NCI-H1930 (cell line): ENCODE data around the gene PLB1.

ENCODE experiments used
- DNase-seq, 2 experiments: peaks; one replicate each; lab custom pipeline; 2025; lab: John Stamatoyannopoulos, UW

The PLB1 gene

DNA sequence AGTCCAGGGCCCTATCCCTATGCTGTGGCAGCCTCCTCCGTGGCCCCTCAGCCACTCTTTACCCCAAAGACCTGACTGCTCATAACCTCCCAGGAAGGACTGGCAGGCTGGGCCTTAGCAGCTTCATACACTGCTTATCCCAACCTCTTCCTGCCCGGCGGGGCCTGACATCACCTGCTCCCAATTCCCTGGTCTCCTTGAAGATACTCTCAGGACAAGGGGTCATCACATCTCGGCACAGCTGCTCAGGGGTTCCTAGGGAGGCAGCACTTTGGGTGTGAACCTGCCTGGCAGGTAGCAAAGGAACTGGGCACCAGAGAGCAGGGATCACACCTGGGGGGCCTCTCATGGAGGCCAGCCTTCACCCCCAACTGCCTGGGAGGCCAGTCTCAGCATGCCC lies 68.5 kb downstream of the PLB1 start:
- no peak for DNase-seq

DNA sequence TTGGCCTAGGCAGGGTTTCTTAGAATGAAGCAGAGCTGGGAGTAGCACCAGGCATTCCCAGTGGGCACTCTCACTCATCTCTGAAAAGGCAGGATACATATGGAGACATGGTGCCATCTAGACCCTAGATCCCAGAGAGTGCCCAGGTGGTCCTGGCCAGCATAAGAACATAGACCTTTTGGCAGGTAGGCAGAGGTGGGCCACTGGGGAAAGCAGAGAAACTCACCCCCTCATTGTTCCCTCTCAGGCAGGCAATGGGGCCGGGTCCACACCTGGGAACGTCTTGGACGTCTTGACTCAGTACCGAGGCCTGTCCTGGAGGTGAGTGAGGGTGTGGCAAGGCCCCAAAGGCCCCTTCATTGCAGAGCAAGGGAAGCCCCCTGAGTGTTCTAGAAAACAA lies 69.2 kb downstream of the PLB1 start:
- no peak for DNase-seq

DNA sequence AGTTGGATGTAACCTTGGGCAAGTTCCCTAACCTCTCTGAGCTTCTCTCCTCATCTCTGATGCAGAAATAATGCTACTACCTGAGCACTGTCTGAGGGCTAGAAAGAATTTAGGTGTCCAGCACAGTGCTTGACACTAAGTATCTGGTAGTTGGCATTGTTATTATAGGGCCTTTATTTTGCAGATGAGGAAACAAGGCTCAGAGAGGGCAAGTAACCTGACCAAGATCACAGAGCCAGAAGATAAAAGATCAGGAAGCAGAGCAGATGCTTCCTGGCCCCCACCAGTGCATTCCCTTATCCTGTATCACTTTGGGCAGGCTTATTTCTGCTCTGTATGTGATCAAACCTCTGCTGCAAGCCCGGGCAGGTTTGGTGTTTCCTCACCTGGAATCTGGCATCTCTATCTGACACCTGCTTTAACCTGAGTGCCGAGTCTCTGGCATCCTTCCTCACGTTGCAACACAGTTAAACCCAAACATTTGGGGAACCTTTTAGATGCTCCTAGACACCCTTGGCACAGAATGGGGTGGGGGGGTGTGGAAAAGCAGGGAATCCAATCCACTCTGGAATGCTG lies 69.9 kb downstream of the PLB1 start:
- DNase-seq: no peak

- DNase-seq: peak; percentile 63 to 82
Measured at GRCh38 chr2:28566521-28567041, 70.7 kb downstream of the PLB1 start.

DNA sequence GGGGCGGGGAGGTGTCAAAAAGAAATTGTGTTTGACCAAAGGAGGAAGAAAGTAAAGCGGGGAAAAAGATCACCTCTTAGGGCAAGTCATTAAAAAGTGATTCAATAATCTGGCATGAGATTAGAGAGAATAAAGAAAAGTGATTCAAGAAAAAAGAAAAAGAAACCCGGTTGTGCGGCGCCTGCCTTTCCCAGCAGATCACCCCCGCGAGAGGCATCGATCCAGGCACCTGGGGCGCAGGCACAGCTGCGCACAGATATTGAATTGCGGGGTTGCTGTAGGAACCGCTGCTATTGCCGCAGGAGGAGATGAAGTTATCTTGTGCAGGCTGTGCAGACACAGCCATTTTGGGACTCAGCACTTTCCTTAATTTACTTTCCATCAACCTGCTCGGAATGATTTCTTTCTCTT lies 71.2 kb downstream of the PLB1 start:
- DNase-seq: no peak

DNA sequence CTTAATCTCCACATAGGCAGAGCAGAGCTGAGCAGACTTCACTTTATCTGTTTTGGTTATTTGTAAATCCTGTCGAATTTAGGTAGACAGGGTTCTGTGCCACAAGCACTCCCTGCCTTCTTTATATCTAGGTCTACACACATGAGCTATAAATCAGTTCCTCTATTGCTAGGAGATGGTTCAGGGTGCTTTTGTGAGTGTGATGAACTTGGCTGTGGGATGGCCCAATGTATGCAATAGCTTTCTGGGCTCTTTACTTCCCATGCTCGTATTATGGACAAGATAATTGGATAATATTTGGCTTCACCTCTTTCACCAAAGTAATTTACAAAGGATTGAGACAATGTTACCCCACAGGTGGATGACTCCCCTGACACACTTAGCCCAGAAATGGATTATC lies 72.2 kb downstream of the PLB1 start:
- no peak for DNase-seq

DNA sequence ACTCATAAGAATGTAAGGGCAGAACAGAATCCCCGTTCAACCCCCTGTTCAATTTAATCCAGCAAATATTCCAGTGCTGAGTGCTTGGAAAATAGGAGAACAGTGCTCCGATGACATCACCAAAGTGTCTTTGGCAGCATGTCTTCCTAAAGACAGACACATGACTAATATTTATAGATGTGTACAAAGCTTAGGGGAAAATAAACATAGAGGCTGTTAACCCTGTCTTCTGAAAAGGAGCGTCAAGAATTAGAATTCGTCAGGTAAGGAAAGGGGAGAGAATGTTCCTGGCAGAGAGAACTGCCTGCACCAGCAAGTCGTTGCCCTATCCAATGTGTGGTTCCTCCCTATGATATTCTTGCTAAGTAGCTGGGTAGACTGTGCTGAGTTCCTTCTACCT lies 72.7 kb downstream of the PLB1 start:
- DNase-seq: no peak

- DNase-seq: no peak
Measured at GRCh38 chr2:28570431-28570830, 74.6 kb downstream of the PLB1 start.

DNA sequence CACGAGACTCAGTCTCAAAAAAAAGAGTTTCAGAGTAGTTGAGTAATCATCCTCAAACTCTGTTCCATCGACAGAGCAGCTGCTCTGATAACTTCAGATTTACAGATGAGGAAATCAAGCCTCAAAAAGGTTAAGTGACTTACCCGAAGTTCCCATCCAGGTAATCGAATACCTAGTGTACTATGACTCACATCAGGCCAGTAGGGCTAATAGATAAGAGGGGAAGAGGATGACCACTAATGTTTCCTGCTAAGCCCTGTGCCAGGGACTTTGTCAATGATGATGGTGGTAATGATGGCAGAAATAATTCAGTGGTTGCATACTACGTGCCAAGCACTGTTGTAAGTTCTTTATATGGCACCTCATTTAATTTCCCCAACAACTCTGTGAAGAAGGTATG lies 80.9 kb downstream of the PLB1 start:
- DNase-seq: no peak

DNA sequence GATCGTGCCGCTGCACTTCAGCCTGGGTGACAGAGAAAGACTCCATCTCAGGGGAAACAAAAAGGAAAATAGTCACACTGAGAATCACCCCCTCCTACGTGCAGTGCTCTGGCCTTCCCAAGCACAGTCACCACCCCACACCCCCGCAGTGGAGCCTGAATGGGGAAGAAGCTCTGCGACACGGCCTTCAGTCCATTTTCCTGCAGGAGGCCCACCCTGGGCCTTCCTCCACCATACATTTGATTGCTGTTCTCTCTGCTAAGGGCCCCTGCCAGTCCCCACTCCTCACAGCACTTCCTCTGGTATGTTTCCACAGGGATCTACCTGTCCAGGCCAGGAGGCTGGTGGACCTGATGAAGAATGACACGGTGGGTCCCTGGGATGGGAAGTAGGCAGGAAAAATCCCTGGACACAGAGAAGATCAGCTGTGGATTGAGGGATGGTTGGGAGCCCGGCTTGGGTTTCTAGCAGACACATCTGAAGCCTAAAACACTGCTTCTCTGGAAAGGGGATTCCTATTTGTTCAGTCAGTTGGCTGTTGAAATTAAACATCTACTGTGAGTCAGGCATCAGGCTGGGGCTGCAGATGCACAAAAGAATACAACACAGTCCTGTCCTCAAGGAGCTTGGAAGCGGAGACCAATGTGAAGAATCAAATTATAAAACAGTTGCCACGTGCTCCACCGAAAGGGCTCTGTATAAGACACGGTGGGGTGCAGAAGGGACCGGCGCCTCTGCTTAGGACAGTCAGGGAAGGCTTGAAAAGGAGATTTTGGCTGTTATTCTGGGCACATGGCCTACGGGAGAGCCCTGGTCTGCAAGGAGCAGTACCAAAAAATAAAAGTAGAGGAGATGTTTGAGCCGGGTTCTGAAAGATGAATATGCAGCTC lies 82.2 kb downstream of the PLB1 start:
- no peak for DNase-seq

DNA sequence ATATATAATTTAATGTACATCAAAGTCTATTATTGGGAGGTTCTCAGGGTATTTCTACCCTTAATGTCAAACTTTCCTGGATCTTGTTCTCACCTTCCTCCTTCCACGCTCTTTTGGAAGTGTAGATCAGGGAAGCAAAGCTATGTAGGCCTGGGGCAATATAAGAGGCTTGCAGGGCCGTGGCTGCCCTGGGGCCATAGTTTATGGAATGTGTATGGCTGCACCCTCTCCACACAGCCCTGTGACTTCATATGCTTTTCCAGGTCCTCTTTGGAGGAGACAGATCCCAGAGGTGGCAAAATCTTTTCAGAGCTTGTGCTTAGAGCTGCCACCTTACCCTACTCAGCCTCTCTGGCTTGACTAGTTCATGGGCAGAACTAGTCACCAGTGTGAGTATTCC lies 82.9 kb downstream of the PLB1 start:
- DNase-seq: no peak

- no peak for DNase-seq
Measured at GRCh38 chr2:28579606-28580005, 83.7 kb downstream of the PLB1 start.

GRCh38 chr2:28580078-28580477 lies 84.2 kb downstream of the PLB1 start:
- DNase-seq: no peak

- DNase-seq: no peak
Measured at GRCh38 chr2:28581312-28581711, 85.5 kb downstream of the PLB1 start.

DNA sequence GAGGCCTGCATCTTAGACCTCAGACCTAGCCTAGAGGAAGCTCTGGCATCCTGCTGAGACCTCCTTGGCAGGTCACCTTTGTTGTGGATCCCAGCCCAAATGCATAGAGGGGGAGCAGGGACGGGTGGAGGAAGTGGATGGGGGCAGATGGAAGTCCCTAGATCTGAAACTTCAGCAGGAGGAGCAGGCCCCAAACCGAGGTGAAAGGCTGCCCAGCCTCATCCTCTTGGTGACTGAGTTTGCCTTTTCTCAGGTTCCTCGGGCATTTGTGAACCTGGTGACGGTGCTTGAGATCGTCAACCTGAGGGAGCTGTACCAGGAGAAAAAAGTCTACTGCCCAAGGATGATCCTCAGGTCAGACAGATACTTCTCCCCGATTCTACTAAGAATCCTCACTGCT lies 86.3 kb downstream of the PLB1 start:
- DNase-seq: no peak

DNA sequence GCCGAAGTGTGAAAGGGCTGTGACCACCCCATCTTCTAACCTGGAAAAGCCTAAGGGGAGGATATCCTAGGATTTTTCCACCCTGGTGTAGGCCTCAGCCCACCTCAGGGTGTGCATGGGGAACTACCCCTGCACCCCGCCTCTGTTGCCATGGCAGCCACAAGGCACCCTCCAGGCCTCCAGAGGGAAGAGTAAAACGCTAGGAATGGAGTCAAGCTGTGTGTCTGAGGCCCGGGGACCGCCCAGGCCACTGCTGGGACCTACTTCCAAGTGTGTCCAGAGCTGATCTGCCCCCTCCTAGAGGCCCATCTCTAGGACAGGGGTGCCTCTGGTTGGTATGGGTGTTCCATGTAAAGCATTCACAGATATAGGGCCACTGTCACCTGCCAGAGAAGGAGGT lies 86.7 kb downstream of the PLB1 start:
- DNase-seq: no peak

DNA sequence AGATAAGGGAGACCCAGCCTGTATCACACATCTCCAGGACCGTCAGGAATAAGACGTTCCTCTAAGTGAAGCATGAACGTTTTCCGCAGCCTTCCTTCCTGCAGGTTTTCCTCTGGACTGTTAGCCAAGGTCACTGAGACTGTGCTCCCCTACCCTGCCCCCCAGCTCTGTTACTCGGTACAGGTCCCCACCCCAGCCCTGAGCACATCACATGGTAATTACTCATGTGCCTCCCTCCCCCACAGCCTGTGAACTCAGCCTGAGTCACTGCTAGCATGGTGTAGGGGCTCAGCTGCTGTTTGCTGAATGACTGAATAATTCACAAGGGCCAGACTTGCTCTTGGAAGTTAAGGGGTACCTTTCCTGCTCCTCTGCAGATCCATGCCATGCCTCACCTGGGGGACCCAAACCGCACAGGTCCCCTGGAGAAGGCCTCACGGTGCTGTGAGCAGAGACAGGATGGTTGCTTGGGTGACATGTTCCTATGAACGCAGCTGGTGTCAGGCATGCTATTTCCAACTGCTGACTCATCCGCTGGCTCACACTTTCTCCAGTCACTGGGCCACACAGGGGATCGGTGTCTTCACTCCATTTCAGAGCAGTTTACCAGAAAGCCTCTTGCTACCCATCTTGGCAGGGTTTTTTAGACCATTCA lies 88.2 kb downstream of the PLB1 start:
- no peak for DNase-seq

- no peak for DNase-seq
Measured at GRCh38 chr2:28586867-28587266, 91.0 kb downstream of the PLB1 start.

DNA sequence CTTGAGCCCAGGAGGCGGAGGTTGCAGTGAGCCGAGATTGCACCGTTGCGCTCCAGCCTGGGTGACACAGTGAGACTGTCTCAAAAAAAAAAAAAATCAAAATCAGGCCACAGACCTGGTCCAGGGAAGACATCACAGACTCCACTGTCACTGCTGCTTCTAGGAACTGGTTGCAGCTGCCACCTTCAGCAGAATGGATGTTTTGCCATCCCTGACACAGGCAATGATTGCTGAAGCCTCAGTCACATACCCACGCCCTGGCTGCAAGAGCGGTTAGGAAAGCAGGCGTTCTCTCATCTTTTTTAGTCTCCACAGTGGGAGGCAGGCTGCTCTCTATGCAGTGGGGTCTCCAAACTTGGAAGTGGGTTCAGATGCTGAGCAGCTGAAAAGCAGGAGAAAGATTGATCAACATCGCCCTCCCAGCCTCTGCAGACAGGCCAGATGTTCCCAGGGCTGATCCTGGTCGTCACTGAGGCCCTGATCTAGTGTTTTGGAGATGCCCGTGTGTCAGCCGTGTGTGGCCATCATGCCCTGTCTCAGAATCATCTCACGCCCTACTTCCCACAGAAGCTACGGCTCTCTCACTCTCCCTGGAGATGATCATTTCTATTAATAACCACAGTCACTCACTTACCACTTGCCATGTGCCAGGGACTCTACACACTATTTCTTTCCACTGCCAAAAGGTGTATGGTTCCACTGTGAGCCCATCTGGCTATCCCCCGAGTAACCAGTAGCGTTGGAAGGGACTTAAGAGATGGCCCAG lies 91.8 kb downstream of the PLB1 start:
- DNase-seq: no peak

DNA sequence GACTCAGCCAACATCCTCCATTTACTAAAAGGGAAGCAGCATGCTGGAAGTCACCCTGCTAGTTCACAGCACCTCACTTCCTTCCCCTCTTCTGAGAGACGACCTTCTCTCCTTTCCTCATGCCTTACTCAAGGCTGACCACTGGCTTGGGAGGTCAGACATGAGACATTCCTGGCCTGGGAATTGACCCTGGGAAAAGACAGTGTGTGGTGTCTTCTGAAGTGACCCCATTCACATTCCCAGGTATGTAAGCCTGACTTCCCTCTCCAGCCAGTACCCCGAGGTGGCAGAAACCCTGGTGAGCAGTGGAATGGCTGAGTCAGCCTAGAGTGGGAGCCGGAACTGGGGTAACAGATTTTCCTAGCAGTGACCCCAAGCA lies 92.4 kb downstream of the PLB1 start:
- no peak for DNase-seq

DNA sequence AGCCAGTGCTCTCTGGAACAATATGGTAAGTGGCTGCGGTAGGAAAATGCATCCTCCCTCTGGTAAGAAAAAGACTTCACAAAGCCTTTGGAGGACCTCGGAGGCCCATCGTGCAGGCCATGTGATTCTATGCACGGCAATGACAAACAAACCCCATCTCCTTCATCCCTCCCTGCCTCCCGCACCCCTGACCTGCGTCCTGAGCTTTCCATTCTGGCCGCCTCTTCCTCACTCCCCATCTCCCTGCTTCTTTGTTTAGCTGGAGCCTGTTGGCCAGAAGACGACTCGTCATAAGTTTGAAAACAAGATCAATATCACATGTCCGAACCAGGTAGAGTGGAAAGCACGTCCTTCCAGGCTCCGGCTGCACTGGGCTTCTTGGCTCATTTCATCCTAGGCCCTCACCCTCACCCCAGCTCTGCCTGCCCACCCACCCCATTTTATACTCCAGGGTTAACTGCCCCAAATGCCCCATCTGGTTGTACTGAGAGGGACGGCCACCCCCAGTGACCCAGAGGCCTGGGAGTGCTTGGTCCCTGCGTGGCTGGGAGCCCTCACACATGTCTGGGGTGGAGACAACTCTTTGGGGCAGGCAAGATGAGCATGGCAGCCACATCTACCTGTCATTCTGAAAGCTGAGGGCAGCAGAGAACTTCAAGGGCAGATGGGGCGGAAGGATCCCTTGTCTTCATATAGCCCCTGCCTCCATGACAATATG lies 94.0 kb downstream of the PLB1 start:
- DNase-seq: no peak
